Hematopoietic multipotent progenitor cell treated with erythropoietin and hydrocortisone succinate and interleukin-3 and kit ligand, for 17 days (in vitro differentiated cells): ENCODE results near the gene ESYT1.

Source experiments
- DNase-seq: peaks from one replicate; pipeline ENCODE4 v3.0.0-alpha.2; 2015; ENCODE audit warnings: low spot score

The ESYT1 gene

GRCh38 chr12:56128670-56129205, 671 bp downstream of the ESYT1 start:
- no peak for DNase-seq

- DNase-seq = peak; percentile 48
These were observed 1.3 kb downstream of the ESYT1 start for GRCh38 chr12:56129206-56129941.

- no peak for DNase-seq
These were observed 2.0 kb downstream of the ESYT1 start for GRCh38 chr12:56129942-56130495.

- DNase-seq = no peak
These were observed 2.8 kb downstream of the ESYT1 start for GRCh38 chr12:56130876-56131275.

- no peak for DNase-seq
These were observed 6.8 kb downstream of the ESYT1 start for GRCh38 chr12:56134897-56135296.

GRCh38 chr12:56137853-56138571, 9.9 kb downstream of the ESYT1 start:
- DNase-seq = no peak

GRCh38 chr12:56141946-56142784, 14.1 kb downstream of the ESYT1 start:
- DNase-seq = no peak

- DNase-seq = no peak
These were observed 15.2 kb downstream of the ESYT1 start for GRCh38 chr12:56143217-56143616.

- DNase-seq = no peak
These were observed 15.8 kb downstream of the ESYT1 start for GRCh38 chr12:56143870-56144269.

- no peak for DNase-seq
These were observed 17.1 kb downstream of the ESYT1 start for GRCh38 chr12:56145217-56145616.

GRCh38 chr12:56146492-56147460, 18.7 kb downstream of the ESYT1 start:
- no peak for DNase-seq

- DNase-seq = peak; percentile 74
These were observed 22.5 kb downstream of the ESYT1 start for GRCh38 chr12:56150563-56150962.

GRCh38 chr12:56151672-56152131, 23.6 kb downstream of the ESYT1 start:
- peak; percentile 67 for DNase-seq

GRCh38 chr12:56152132-56152755, 24.2 kb downstream of the ESYT1 start, which contains the start of gene MYL6B:
Gene MYL6B (plus strand): TSS chr12:56152587. CDS start chr12:56153919, 1,332 bp downstream.
- DNase-seq = peak; percentile 91

- no peak for DNase-seq
These were observed 24.9 kb downstream of the ESYT1 start for GRCh38 chr12:56152756-56153677.

GRCh38 chr12:56153678-56154065, 25.6 kb downstream of the ESYT1 start:
- no peak for DNase-seq

- DNase-seq = no peak
These were observed 26.2 kb downstream of the ESYT1 start for GRCh38 chr12:56154246-56154771.

- no peak for DNase-seq
These were observed 26.8 kb downstream of the ESYT1 start for GRCh38 chr12:56154818-56155217.
